Subcutaneous adipose tissue (tissue), 4 donors: ENCODE measurements around the gene MAML3. TPM values are rescaled to one million over a fixed set of nuclear protein-coding genes. Genes with fewer than 3 reads are reported as not detected.

Experiments
- total RNA-seq, 4 donors: library from RNA; depleted of rRNA; stranded (reverse); fragments of >200 nt; gene quantifications; one replicate each; pipeline ENCODE4 v1.1.0, GENCODE V29; 2016
- TF ChIP-seq, protein P1 (sequence below): fragments of 450-650 bp; IDR thresholded peaks from one replicate; pipeline ENCODE4 v1.5.1; 2016; ENCODE audit warnings: low read depth, mild to moderate bottlenecking, control low read depth, antibody characterized with exemption, moderate library complexity

The MAML3 gene
- total RNA-seq, 4 donors from 2014 or later, result 3.5 to 11.1 (median 9.1) TPM

DNA sequence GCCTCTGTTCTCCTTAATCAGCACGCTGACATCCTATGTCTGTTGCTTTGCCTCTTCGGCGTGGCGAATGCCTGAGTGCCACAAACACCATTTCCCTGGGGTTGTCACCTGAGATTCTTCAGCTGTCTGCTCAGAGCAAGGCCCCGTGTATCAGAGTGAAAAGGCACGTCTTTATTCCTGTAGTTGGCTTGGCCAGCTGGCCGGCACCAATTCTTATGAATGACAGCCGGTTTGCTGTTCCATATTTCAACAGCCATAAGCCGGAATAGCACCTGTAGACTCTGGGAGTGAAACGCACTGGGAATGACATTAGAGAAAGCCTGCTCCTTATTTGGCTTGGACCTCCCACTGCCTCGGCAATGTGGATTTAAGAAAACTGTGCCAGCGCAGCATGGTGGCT is 399.0 kb downstream of the MAML3 start:
- TF ChIP-seq, protein P1, sequence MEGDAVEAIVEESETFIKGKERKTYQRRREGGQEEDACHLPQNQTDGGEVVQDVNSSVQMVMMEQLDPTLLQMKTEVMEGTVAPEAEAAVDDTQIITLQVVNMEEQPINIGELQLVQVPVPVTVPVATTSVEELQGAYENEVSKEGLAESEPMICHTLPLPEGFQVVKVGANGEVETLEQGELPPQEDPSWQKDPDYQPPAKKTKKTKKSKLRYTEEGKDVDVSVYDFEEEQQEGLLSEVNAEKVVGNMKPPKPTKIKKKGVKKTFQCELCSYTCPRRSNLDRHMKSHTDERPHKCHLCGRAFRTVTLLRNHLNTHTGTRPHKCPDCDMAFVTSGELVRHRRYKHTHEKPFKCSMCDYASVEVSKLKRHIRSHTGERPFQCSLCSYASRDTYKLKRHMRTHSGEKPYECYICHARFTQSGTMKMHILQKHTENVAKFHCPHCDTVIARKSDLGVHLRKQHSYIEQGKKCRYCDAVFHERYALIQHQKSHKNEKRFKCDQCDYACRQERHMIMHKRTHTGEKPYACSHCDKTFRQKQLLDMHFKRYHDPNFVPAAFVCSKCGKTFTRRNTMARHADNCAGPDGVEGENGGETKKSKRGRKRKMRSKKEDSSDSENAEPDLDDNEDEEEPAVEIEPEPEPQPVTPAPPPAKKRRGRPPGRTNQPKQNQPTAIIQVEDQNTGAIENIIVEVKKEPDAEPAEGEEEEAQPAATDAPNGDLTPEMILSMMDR, result no peak

DNA sequence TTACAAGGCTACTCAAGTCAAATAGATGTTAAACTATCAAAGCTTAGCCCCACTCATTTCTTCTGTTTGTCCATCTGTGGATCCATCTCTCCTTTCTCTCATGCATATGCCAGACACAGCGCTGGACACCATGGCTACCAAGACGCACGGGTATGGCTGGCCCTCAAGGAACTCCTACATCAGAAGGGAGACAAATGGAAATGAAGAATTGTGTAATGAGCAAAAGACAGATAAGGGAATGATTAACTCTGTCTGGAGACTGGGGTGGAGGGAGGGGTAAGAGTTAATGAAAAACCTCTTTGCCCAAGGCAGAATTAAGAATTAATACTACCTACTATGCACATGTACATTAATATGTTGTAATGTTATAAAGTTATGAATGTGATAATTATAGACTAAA is 400.3 kb downstream of the MAML3 start:
- TF ChIP-seq, protein P1, result no peak

DNA sequence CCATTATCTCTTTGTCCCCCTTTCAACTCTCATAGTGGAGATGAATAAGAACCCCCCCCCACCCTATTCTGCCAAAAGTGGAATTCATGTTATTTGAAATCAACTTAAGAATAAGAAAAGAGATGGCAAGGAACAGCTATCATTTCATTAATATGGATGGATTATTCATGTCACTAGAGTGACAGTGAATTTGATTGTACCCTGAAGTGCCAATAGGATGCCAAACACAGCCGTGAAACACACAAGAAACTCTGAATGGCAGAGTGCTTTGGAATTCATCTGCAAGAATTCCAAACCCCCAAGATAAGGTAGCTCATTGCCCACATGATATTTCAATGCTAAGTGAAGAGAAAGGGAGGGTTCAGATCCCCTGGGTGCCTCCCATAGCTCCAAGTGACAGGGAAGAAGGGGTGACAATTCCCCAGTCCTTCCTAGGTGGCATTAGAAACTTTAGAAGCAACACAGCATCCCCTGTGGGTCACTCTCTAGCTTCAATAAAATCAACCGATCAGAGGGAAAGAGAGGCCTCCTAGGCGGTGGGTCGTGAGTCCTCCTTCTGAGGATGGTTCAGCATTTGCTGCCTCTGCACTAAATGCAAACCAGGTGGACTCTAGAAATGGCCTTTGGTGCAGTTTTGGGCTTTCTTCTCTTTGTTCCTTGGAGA is 404.0 kb downstream of the MAML3 start:
- TF ChIP-seq, protein P1, result no peak

DNA sequence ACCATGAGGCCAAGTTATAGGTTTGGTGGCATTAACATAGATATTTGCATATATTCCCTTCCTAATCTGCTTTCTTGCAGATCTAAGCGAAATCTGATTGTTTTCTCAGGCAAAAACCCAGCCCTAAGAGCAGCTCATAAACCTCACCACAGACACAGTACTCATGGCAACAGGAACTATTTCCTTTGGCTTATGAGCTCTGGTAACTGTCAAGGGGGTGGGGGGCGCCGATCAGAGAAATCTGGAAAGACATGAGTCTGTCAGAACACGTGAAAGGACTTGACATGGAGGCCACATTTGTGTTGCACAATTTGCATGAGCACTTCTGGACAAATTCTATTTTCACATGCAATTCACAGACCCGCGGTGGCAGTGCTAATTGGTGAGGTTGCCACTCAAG is 404.6 kb downstream of the MAML3 start:
- TF ChIP-seq, protein P1, result no peak

DNA sequence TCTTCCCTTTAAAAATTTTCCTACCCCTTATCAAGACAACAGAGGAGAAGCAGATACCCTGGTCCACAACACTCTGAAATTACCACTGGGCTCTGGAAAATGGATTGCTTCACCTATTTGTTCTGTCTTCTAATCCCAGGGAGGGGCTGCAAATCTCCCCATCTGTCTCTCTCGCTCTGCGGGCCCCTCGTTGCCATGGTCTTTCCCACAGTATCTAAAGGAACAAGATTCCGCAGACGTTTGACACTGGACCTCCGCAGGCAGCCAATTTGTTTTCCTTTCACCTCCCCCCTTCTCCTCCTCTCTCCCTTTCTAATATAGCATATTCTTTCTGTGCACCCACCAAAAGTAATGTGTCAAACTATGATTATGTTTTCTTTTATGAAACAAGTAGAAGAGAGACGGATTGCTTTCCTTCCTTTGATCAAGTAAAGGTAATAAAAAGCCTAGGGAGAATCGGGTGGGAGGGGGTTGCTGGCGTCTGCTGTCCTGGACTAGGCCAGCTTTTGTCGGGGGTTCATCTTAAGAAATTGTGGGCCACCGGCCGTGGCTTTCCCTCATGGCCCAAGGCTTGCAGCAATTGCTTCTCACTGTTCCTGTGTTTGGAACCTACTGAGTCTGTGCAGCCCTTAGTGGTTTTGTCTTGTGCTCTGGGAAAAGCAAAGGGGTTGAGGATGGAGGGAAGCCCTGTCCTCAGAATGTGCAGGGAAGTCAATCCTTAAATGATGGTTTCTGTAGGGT is 407.4 kb downstream of the MAML3 start:
- TF ChIP-seq, protein P1, result no peak

DNA sequence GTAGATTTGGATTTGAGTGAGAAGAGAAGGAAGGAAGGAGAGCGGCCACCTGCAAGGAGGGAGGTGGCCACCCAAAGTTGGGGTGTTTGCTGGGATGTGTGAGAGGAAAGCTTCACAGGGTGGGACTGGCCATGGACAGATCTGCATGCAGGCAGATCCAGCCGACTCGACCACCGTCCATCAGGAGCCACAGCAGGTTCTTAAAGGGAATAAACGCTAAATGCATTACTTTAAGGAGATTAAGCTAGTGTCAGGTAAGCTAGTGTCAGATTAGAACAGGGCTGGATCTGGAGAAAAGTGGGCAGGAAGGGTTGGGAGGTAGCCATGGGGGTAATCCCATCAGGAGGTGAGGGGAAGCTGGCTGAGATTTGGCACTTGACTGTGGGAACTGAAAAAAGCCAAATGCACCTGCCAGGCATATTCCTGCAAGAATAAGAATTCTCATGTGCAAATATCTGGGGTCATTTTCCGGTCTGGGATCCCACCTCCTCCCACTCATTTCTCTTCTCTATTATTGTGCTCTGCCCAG is 408.8 kb downstream of the MAML3 start:
- TF ChIP-seq, protein P1, result no peak

DNA sequence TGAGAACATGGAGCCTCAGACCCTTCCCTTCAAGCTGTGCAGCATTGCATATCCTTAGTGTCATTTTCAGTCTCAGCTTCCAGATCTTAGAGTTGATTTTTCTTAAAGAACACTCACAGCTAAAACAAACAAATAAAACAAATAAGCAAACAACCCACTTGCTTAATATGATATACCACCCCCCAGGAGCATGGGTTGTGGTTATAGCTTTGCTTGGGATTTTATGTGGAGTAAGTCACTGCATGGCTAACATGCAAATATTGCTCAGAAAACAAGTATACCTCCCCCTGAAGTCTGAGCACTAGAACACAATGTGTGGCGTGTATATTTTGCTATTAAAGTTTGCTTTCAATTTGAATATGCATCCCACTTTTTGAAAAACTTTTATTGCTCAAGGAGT is 409.8 kb downstream of the MAML3 start:
- TF ChIP-seq, protein P1, result no peak
